G401 (cell line): Measurements from ENCODE around the gene ANKRD11. TPM values are rescaled to one million over a fixed set of nuclear protein-coding genes. Genes with fewer than 3 reads are reported as not detected.
"Not testable (repeated sequence)": the region's sequence is repeated elsewhere in the genome, so short reads cannot be mapped to it uniquely, and the experiment has no call there.

ENCODE experiments used
- DNase-seq: peaks from one replicate; pipeline ENCODE4 v3.0.0-alpha.2; 2015; ENCODE audit warnings: low spot score
- in situ Hi-C: cut with HindIII; loops from 2 replicates; pipeline ENCODE4 v1.10.0; 2016; ENCODE audit warnings: low sequenced_read_pairs, mixed read lengths
- total RNA-seq: library from RNA; depleted of rRNA; stranded (reverse); fragments of >200 nt; shearing (Covaris generic); gene quantifications from 2 replicates; pipeline ENCODE4 v1.2.3, GENCODE V29; 2014

The ANKRD11 gene
- total RNA-seq, 1 experiment from 2014 or later, result 55.3 TPM

GRCh38 chr16:89397331-89397861 is 93.0 kb downstream of the ANKRD11 start:
- peak; percentile 66 for DNase-seq
- in situ Hi-C loops, result no loop called here

GRCh38 chr16:89396156-89396555 is 94.2 kb downstream of the ANKRD11 start:
- in situ Hi-C loops, result no loop called here
- DNase-seq, result no peak

- in situ Hi-C loops, result no loop called here
- peak; percentile 93 for DNase-seq
Observed at GRCh38 chr16:89395150-89396142, 94.9 kb downstream of the ANKRD11 start.

- in situ Hi-C loops, result no loop called here
- DNase-seq, result no peak
Observed at GRCh38 chr16:89393738-89394406, 96.5 kb downstream of the ANKRD11 start.

GRCh38 chr16:89392881-89393737 is 97.3 kb downstream of the ANKRD11 start:
- no peak for DNase-seq
- in situ Hi-C loops, result no loop called here

- in situ Hi-C loops, DNase-seq: not testable (repeated sequence)
Observed at GRCh38 chr16:89390224-89390583, 100.2 kb downstream of the ANKRD11 start.

- in situ Hi-C loops, DNase-seq: not testable (repeated sequence)
Observed at GRCh38 chr16:89389504-89390223, 100.7 kb downstream of the ANKRD11 start.

GRCh38 chr16:89388536-89388935 is 101.8 kb downstream of the ANKRD11 start:
- DNase-seq, result no peak

GRCh38 chr16:89386306-89387185 is 103.8 kb downstream of the ANKRD11 start:
- in situ Hi-C loops, result no loop called here
- no peak for DNase-seq

More at GRCh38 chr16:89388536-89388935, 101.8 kb downstream of the ANKRD11 start:
- in situ Hi-C loops, result no loop called here

GRCh38 chr16:89385712-89386111 is 104.6 kb downstream of the ANKRD11 start:
- DNase-seq, result no peak
- in situ Hi-C loops, result no loop called here

- in situ Hi-C loops, result no loop called here
- DNase-seq, result no peak
Observed at GRCh38 chr16:89384282-89384681, 106.1 kb downstream of the ANKRD11 start.

- no peak for DNase-seq
- in situ Hi-C loops, result no loop called here
Observed at GRCh38 chr16:89383095-89384003, 107.0 kb downstream of the ANKRD11 start.

- DNase-seq, in situ Hi-C loops: not testable (repeated sequence)
Observed at GRCh38 chr16:89382555-89382954, 107.8 kb downstream of the ANKRD11 start.

GRCh38 chr16:89381788-89382187 is 108.6 kb downstream of the ANKRD11 start:
- no peak for DNase-seq
- in situ Hi-C loops, result no loop called here

GRCh38 chr16:89380681-89381080 is 109.7 kb downstream of the ANKRD11 start:
- in situ Hi-C loops, result no loop called here
- DNase-seq, result no peak

- DNase-seq, result peak; percentile 36
- in situ Hi-C loops, result no loop called here
Observed at GRCh38 chr16:89378947-89379771, 111.2 kb downstream of the ANKRD11 start.
